Adipocyte (in vitro differentiated cells): ENCODE results near the gene AAK1.
A peak's percentile ranks its signal among the peaks of the same experiment; 100 is the strongest.

Experiments used
- DNase-seq: peaks from one replicate; pipeline ENCODE4 v3.0.0-alpha.2; 2015; ENCODE audit warnings: low read depth
- H3K27me3 ChIP-seq: replicated peaks from 2 replicates; pipeline ENCODE4 v1.7.0; 2013; ENCODE audit warnings: mild to moderate bottlenecking, low read length, moderate library complexity; ENCODE audit not compliant: control insufficient read depth, insufficient read depth
- H3K36me3 ChIP-seq: 2 replicates; pipeline ENCODE4 v1.7.0; 2013; ENCODE audit warnings: low read length, mild to moderate bottlenecking, moderate library complexity; ENCODE audit not compliant: control insufficient read depth, insufficient read depth, severe bottlenecking
- H3K4me1 ChIP-seq: 2 replicates; pipeline ENCODE4 v1.7.0; 2013; ENCODE audit warnings: mild to moderate bottlenecking, low read length, moderate library complexity; ENCODE audit not compliant: control insufficient read depth, insufficient read depth
- H3K4me3 ChIP-seq: 2 replicates; pipeline ENCODE4 v1.7.0; 2013; ENCODE audit warnings: mild to moderate bottlenecking, low read length, moderate library complexity
- H3K9ac ChIP-seq: 2 replicates; pipeline ENCODE4 v1.7.0; 2013; ENCODE audit warnings: mild to moderate bottlenecking, low read length, moderate library complexity
- H3K9me3 ChIP-seq: 2 replicates; pipeline ENCODE4 v1.7.0; 2013; ENCODE audit warnings: mild to moderate bottlenecking, low read length, moderate library complexity; ENCODE audit not compliant: control insufficient read depth

The AAK1 gene

DNA sequence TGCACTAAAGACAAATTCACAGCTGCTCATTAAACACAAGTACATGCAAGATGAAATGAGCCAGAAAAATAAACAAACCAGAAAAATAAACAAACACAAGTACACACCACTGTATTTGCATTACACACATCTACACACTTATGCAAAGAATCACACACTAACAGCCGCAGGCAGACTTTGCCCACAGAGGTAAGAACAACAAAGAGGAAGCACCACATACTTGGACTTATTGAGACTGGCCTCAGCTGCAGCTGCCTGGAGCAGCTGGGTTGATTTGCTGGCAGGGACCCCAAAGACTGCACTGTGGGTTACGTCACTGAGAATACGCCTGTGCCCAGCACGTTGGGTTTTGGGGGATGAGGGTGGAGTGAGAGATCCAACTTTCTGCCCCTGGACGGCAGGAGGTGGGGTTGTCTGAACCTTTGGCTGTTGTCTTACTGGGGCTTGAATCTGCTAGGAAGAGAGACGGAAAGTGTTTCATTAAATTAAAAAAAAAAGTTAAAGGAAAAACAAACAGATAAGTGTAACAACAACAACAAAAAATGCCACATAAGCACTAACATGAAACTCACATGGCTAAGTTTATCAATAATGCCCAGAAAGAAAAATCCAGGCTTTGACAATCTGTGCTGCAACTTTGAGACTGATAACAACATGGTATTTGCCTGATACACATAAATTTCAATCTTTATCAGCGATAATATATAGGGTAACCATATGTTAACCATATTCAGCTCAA is 134.4 kb downstream of the AAK1 start:
- H3K9ac ChIP-seq: no peak overlapping the region
- no peaks in the 10 kb centered on the region for H3K27me3 ChIP-seq
- DNase-seq: no peak
- peaks cover 94% of the 10 kb centered on the region for H3K36me3 ChIP-seq
- no peaks in the 10 kb centered on the region for H3K9me3 ChIP-seq
- peaks cover 4% of the 10 kb centered on the region for H3K4me1 ChIP-seq
- H3K4me3 ChIP-seq: no peak overlapping the region

DNA sequence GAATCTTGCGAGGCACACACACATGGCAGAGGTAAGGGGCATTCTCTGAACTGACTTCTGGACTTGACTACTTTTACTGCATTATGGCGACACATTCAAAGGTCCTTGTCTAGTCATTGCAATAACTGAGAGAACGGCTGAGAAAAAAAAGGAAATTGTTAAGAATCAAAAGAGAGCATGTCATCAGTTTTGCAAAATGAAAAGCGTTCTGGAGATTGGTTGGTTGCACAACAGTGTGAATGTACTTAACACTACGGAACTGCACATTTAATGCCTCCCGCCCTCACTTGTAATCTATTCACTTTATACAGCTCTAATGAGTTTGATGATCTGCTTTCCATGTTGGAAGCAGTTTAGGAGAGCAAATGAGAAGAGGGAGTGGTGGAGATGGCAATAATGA is 137.8 kb downstream of the AAK1 start:
- no peak for DNase-seq
- Histone ChIP-seq H3K9me3 (no peaks in the 10 kb centered on the region), H3K4me1 (peaks cover 3% of the 10 kb centered on the region), H3K36me3 (peaks cover 91% of the 10 kb centered on the region), H3K9ac (no peak overlapping the region), H3K27me3 (no peaks in the 10 kb centered on the region), H3K4me3 (no peak overlapping the region)

DNA sequence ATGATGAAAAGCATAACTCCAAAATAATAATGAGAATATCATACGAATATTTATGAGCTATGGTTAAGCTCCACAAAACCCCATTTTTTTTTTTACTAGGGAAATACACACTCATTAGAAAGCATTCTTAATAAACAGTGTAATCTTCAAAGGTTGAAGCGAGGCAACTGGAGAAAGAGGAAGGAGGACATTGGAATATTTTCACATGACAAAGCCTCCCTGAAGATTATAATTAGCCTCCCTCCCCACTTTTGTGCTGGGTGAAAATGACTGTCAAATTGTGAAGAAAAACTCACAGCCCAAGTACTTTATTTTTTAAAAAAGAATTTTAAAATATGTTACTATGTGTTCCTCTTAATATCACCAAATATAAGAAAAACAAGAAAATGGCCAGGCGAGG is 142.2 kb downstream of the AAK1 start:
- H3K9ac ChIP-seq: no peak overlapping the region
- DNase-seq: no peak
- H3K36me3 ChIP-seq: peaks cover 62% of the 10 kb centered on the region
- peaks cover 6% of the 10 kb centered on the region for H3K4me1 ChIP-seq
- no peaks in the 10 kb centered on the region for H3K9me3 ChIP-seq
- H3K27me3 ChIP-seq: no peaks in the 10 kb centered on the region
- H3K4me3 ChIP-seq: no peak overlapping the region

DNA sequence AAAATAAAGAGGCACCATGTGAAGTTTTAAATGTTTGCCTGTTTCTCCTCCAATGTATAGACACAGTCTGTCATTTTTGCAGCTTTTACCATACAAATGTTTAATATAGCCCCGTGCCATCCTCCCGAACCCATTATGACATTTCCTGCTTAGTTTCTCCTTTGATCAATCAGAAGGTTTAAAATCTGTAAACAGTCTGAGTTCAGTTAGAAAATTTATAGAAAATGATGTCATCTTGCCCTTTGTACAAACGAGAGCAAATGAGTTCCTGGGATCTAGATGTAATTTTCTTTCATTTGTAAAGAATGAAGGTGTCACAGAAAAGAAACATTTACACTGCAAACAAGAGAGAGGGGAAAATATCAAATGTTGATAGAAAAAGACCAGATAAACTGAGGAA is 143.6 kb downstream of the AAK1 start:
- Histone ChIP-seq H3K4me3 (no peak overlapping the region), H3K27me3 (no peaks in the 10 kb centered on the region), H3K4me1 (peaks cover 12% of the 10 kb centered on the region), H3K9me3 (no peaks in the 10 kb centered on the region), H3K36me3 (peaks cover 55% of the 10 kb centered on the region), H3K9ac (no peak overlapping the region)
- DNase-seq: no peak

DNA sequence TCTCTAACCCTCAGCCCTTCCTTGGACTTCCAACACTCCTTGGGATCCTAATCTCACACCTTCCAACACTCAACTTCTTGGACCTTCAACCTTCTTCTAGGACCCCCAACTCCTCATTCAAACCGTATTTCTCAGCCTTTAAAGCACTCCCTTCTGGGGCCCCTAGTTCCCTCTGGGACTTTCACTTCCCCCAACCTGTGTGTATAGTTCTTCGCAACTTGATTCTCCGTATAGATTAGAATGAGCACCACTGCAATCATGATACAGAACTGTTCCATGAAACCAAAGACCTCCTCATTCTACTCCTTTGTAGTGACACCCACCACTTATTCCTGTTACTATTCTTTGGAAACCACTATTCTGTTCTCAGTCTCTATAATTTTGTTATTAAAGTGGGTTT is 144.3 kb downstream of the AAK1 start:
- H3K4me3 ChIP-seq: no peak overlapping the region
- H3K27me3 ChIP-seq: no peaks in the 10 kb centered on the region
- H3K4me1 ChIP-seq: peaks cover 15% of the 10 kb centered on the region
- peaks cover 51% of the 10 kb centered on the region for H3K36me3 ChIP-seq
- H3K9ac ChIP-seq: no peak overlapping the region
- H3K9me3 ChIP-seq: no peaks in the 10 kb centered on the region
- no peak for DNase-seq

DNA sequence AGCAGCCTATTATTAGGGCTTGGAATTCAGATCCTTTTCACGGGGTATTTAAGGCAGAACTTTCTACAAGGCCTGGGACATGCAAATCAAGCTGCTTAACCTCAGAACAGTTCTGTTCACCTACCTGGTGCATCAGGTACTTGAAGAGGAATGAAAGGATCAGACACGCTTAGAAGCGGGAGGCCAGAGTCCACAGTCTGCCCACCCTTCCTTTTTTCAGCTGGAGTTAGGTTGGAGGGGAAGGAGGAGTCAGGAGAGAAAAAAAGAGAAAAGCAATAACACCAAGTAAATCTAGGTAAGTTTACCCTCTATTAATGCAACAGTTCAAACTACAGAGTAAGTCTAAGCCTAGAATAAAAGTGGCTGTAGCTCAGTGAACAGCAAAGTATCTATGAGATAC is 147.7 kb downstream of the AAK1 start:
- H3K9me3 ChIP-seq: no peaks in the 10 kb centered on the region
- no peaks in the 10 kb centered on the region for H3K27me3 ChIP-seq
- H3K9ac ChIP-seq: no peak overlapping the region
- H3K4me1 ChIP-seq: peaks cover 43% of the 10 kb centered on the region
- H3K36me3 ChIP-seq: peaks cover 27% of the 10 kb centered on the region
- DNase-seq: no peak
- no peak overlapping the region for H3K4me3 ChIP-seq

DNA sequence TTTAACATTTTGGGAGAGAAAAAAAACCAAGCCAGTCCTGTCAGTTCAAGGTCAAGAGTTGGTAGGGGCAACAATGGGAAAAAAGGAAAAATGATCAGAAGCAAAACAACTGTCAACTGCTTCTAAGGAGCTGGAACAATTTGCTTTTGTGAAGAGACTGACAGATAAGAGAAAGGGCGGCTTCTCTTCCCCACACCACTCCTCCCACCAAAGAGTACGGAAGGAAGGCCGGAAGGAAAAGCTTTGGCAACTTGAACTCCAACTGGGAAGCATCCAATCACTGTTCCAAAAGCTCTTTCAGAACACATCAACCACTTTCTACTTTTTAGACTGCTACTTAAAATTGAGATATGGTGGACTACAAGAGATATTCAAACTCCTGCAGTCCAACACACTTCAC is 148.5 kb downstream of the AAK1 start:
- Histone ChIP-seq H3K9ac (peak overlapping the region; percentile 33), H3K27me3 (no peaks in the 10 kb centered on the region), H3K4me1 (peaks cover 48% of the 10 kb centered on the region), H3K9me3 (no peaks in the 10 kb centered on the region), H3K36me3 (peaks cover 24% of the 10 kb centered on the region), H3K4me3 (no peak overlapping the region)
- DNase-seq: no peak

DNA sequence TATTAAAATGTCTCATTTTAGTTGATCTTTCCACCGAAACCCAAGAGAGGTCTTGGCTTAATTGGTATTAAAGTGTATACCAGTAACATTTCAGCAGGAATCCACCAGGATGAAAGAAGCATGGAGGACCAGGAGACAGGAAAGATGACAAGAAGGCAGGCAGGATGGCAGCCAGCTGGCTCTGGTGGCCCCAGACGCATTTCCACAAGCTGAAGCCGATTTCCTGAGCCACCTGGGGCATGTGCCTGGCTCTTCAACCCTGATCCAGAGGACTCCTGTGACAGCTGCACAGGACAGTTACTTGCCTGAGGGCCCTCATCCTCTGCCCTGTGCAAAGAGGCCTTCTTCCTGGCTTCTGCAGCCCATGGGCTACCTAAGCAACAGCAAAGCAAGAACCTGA is 149.4 kb downstream of the AAK1 start:
- H3K36me3 ChIP-seq: peaks cover 24% of the 10 kb centered on the region
- peaks cover 54% of the 10 kb centered on the region for H3K4me1 ChIP-seq
- DNase-seq: no peak
- no peaks in the 10 kb centered on the region for H3K27me3 ChIP-seq
- no peak overlapping the region for H3K9ac ChIP-seq
- no peaks in the 10 kb centered on the region for H3K9me3 ChIP-seq
- no peak overlapping the region for H3K4me3 ChIP-seq

DNA sequence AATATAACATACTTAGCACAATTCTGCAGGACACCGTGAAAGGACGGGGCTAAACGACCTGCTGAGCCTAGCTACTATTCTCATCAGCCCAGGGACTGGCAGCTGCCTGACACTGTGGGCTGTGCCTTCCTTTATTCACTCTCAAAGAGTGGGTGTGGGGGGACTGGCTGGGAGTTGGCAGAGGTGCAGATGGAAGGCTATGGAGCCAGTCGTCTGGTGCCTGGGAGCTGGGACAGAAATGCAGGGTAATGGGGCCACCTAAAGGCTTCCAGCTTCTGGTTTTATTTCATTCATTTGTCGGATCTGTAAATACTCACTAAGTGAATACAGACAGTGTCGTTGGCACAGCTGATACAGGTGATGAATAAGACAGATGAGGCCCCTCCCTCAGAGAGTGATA is 150.3 kb downstream of the AAK1 start:
- no peak for DNase-seq
- peaks cover 20% of the 10 kb centered on the region for H3K36me3 ChIP-seq

DNA sequence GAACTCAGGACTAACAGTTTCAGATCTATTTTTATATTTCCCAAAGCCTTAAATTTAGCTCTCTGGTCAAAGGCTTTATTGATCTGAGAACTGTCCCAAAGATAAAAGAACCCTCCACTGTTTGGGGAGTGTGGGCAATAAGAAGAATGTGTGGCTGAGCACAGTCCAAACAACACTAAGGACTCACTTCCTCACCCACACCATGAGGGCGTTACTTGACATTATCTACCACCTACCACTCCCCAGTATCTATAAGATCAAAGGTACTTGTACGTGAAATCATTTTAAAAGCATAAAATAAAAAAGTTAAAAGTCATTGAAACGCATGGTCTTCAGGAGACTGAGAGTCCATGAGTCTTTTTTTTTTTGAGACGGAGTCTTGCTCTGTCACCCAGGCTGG is 151.7 kb downstream of the AAK1 start:
- no peak for DNase-seq
- Histone ChIP-seq H3K9me3 (no peaks in the 10 kb centered on the region), H3K4me3 (no peak overlapping the region), H3K36me3 (peaks cover 25% of the 10 kb centered on the region), H3K9ac (peak overlapping the region; percentile 78), H3K4me1 (peaks cover 61% of the 10 kb centered on the region), H3K27me3 (no peaks in the 10 kb centered on the region)

More for the DNA sequence above, 150.3 kb downstream of the AAK1 start:
- Histone ChIP-seq H3K9me3 (no peaks in the 10 kb centered on the region), H3K9ac (peak overlapping the region; percentile 41), H3K4me1 (peaks cover 61% of the 10 kb centered on the region), H3K27me3 (no peaks in the 10 kb centered on the region), H3K4me3 (no peak overlapping the region)

DNA sequence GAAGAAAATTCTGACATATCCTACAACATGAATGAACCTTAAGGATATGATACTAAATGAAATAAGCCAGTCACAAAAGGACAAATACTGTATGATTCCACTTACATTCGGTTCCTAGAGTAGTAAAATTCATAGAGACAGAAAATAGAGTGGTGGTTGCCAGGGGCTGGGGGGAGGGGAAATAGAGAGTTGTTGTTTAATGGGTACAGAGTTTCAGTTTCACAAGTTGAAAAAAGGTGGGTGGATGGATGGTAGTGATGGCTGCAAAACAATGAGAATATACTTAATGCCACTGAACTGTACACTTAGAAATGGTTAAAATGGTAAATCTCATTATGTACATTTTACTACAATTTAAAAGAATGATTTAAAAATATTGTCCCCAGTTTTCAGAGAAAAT is 153.1 kb downstream of the AAK1 start:
- no peaks in the 10 kb centered on the region for H3K9me3 ChIP-seq
- DNase-seq: no peak
- peaks cover 60% of the 10 kb centered on the region for H3K4me1 ChIP-seq
- peaks cover 29% of the 10 kb centered on the region for H3K36me3 ChIP-seq
- no peak overlapping the region for H3K4me3 ChIP-seq
- no peaks in the 10 kb centered on the region for H3K27me3 ChIP-seq
- H3K9ac ChIP-seq: peak overlapping the region; percentile 83

DNA sequence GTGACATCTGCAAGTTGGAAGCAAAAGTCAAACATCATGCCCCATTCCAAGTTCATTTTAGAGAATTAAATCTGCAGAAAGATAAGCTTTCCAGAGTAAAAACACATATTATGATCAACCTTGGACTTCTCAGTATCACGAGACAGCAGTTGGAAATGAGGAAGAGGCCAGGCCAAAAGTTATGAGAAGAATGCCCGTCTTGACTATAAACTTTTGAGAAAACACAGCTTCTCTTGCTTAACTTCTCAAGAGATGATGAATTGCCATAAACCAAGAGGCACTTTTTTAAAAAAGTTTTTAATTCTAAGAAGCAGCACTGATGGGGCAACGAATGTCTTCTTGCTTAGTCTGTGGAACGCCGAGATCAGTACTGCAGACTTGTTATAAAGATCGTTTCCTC is 153.7 kb downstream of the AAK1 start:
- Histone ChIP-seq H3K9ac (peak overlapping the region; percentile 83), H3K9me3 (no peaks in the 10 kb centered on the region), H3K4me1 (peaks cover 54% of the 10 kb centered on the region), H3K27me3 (no peaks in the 10 kb centered on the region), H3K4me3 (peak overlapping the region; percentile 20), H3K36me3 (peaks cover 27% of the 10 kb centered on the region)
- peak; percentile 19 for DNase-seq
